ENCODE measurements around the gene CCDC85C. TPM values are rescaled to one million over a fixed set of nuclear protein-coding genes. Genes with fewer than 3 reads are reported as not detected.

CCDC85C gene
- total and polyA plus RNA-seq, 9 donors, result 2.1 to 28.4 (median 13.1) TPM

GRCh38 chr14:99587460-99588278, 16.3 kb downstream of the CCDC85C start:
- WGBS, 3 donors, result 95 to 97% (median 96%) methylated on average over 18 of the region's 18 CpGs
- intact Hi-C loops (cut with DNase I), result no loop called here
- no peak for TF ChIP-seq CTCF (IDR thresholded peaks at IDR 0.05)
- no peak for TF ChIP-seq EP300 (IDR thresholded peaks at IDR 0.05)
- TF ChIP-seq POLR2A (IDR thresholded peaks at IDR 0.05), result no peak
- H3K27me3 ChIP-seq, result no peaks in the 10 kb centered on the region
- no peaks in the 10 kb centered on the region for H3K36me3 ChIP-seq
- no peak overlapping the region for H3K4me3 ChIP-seq
- DNase-seq, result no peak
- peaks cover 16% of the 10 kb centered on the region for H3K4me1 ChIP-seq (ENCODE audit: insufficient read depth)
- H3K9me3 ChIP-seq, result no peaks in the 10 kb centered on the region
- H3K27ac ChIP-seq, result no peak overlapping the region

DNA sequence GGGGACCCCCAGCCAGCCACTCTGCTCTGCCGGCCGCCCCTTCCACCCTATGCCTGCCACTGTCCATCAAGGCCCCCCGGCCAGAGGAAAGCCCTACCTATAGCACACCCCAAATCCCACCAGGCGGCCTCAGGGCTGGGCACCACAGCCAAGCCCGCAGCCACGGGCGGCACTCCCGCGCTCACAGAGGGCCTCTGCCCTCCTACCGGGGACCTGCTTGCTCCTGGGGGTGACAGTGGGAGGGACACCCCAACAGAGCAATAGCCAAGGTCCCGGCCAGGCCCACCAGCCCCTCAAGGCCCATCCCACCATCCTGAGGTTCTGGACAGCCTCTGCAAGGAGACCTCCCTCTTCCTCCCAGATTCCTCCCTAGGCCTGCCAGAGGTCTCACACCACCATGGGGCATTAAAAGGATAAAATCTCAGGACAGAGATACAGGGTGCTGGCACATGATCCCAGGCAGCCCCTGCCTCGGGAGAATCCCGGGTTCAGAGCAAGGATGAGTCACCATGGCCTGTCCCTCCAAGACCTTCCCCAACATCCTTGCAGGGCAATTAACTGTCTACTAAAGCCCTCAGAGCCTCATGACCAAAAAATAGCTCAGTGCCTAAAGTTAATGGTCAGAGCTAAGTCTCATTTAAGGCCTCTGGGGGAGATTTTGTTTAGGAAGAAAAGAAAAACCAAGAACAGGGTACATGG, 17.1 kb downstream of the CCDC85C start:
- no peak overlapping the region for H3K4me3 ChIP-seq
- H3K36me3 ChIP-seq, result no peaks in the 10 kb centered on the region
- WGBS, 3 donors, result 74 to 81% (median 80%) methylated on average over 12 to 13 of the region's 13 CpGs
- H3K4me1 ChIP-seq (ENCODE audit: insufficient read depth), result peaks cover 13% of the 10 kb centered on the region
- no peak overlapping the region for H3K27ac ChIP-seq
- H3K9me3 ChIP-seq, result no peaks in the 10 kb centered on the region
- DNase-seq, result no peak
- H3K27me3 ChIP-seq, result no peaks in the 10 kb centered on the region
- intact Hi-C loops (cut with DNase I), result no loop called here
- TF ChIP-seq CTCF (IDR thresholded peaks at IDR 0.05), result no peak
- no peak for TF ChIP-seq POLR2A (IDR thresholded peaks at IDR 0.05)
- TF ChIP-seq EP300 (IDR thresholded peaks at IDR 0.05), result no peak

DNA sequence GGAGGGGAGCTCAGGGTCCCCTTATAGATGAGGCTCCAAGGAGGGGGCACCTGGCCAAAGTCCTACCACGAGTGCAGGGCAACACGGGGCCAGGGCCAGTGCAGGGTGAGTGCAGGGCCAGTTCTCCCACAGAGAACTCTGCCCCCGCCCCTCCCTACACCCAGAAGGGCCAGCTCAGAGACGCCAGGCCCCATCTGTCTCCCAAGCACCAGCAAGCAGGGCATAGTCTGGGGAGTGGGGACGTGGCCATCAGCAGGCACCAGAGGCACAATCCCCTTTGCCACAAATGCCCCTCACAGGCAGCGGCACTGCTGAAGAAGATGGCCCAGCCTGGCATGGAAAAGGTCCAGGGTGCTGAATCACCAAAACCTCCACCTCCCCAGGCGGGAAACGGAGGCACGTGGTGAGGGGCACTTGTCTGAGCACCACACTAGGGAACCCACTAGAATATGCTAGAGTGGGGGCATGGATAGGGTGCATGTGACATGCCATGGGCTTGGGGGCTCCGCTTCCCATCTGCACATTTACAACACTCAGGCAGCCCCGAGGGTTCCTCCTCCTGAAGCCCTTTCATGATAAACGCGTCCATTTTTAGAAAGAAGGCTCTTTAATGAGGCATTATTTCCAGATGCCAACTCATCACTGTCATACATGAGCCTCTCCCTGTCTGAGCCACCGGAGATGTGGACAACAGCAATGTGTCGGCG, 17.8 kb downstream of the CCDC85C start:
- H3K4me1 ChIP-seq (ENCODE audit: insufficient read depth), result peaks cover 11% of the 10 kb centered on the region
- H3K9me3 ChIP-seq, result no peaks in the 10 kb centered on the region
- no peaks in the 10 kb centered on the region for H3K36me3 ChIP-seq
- WGBS, 3 donors, result 84 to 92% (median 90%) methylated on average over 16 of the region's 16 CpGs
- H3K4me3 ChIP-seq, result no peak overlapping the region
- H3K27ac ChIP-seq, result no peak overlapping the region
- DNase-seq, result no peak
- TF ChIP-seq CTCF (IDR thresholded peaks at IDR 0.05) (no peak), POLR2A (IDR thresholded peaks at IDR 0.05) (no peak), EP300 (IDR thresholded peaks at IDR 0.05) (no peak)
- H3K27me3 ChIP-seq, result no peaks in the 10 kb centered on the region
- intact Hi-C loops (cut with DNase I), result no loop called here

GRCh38 chr14:99584823-99585222, 19.2 kb downstream of the CCDC85C start:
- Histone ChIP-seq H3K27ac (no peak overlapping the region), H3K4me1 (ENCODE audit: insufficient read depth) (peaks cover 2% of the 10 kb centered on the region), H3K36me3 (no peaks in the 10 kb centered on the region), H3K27me3 (no peaks in the 10 kb centered on the region), H3K4me3 (no peak overlapping the region), H3K9me3 (no peaks in the 10 kb centered on the region)
- 79 to 91% (median 80%) methylated on average over 3 of the region's 3 CpGs for WGBS, 3 donors
- TF ChIP-seq POLR2A (IDR thresholded peaks at IDR 0.05) (no peak), CTCF (IDR thresholded peaks at IDR 0.05) (no peak), EP300 (IDR thresholded peaks at IDR 0.05) (no peak)
- no peak for DNase-seq
- intact Hi-C loops (cut with DNase I), result no loop called here

Data from ovary (tissue), 9 donors.